HepG2 (cell line): Measurements from ENCODE around the gene CTDSPL2. TPM values are rescaled to one million over a fixed set of nuclear protein-coding genes. Genes with fewer than 3 reads are reported as not detected.

ENCODE experiments used
- ATAC-seq: fragments of 200-7000 bp; cut with Tn5 transposase; 3 replicates; pipeline ENCODE4 v1.9.1; 2020; ENCODE audit warnings: mild to moderate bottlenecking, moderate library complexity
- BruUV-seq: library from RNA; stranded (reverse); fragments of 400-500 nt; replicated peaks from 2 replicates; lab custom pipeline; 2021; lab: Mats Ljungman, UMichigan
- CTCF ChIA-PET: fragments of 300-600 bp; formaldehyde crosslinking; extraction: SDS; loops from one replicate; lab custom pipeline; 2021; ENCODE audit warnings: low total read pairs, inconsistent platforms, low intra/inter-chr PET ratio; lab: Yijun Ruan, JAX
- POLR2A ChIA-PET: fragments of 350-600 bp; sonication (Branson Sonifier 250); formaldehyde crosslinking; loops from one replicate; lab custom pipeline; 2020; ENCODE audit warnings: antibody characterized with exemption, inconsistent platforms; lab: Yijun Ruan, JAX
- DNase-seq: peaks from one replicate; pipeline ENCODE4 v3.0.0-alpha.2; 2015; ENCODE audit warnings: low spot score
- FAIRE-seq: peaks from 3 replicates; lab custom pipeline; 2011; peaks lifted over from hg19 to GRCh38; lab: Jason Lieb, UNC
- H2AFZ ChIP-seq: one replicate; pipeline ENCODE4 v1.6.1; 2011; ENCODE audit warnings: low read length, inconsistent platforms
- H3K27ac ChIP-seq: fragments of 300-600 bp; 3 replicates; pipeline ENCODE4 v1.8.0; 2011; ENCODE audit warnings: mixed run types, mild to moderate bottlenecking, mixed read lengths, low read length, inconsistent platforms; ENCODE audit not compliant: insufficient read depth; ENCODE audit errors: extremely low read length
- H3K27me3 ChIP-seq, 2 experiments: fragments of 200-600 bp in 1 of 2; 2 replicates in 1 of 2; 3 replicates in 1 of 2; pipeline versions ENCODE4 v1.6.0 to v1.8.0; 2011; ENCODE audit warnings: low read length in 2 of 2, mild to moderate bottlenecking in 2 of 2, moderate library complexity in 2 of 2, inconsistent platforms in 1 of 2; ENCODE audit not compliant: insufficient read depth in 2 of 2, control insufficient read depth in 1 of 2
- H3K36me3 ChIP-seq, 2 experiments: fragments of 200-600 bp in 1 of 2; replicated peaks in 1 of 2; 2 replicates in 1 of 2; 3 replicates in 1 of 2; pipeline versions ENCODE4 v1.5.1 to v1.8.0; 2011; ENCODE audit warnings: low read length in 2 of 2, inconsistent platforms in 1 of 2; ENCODE audit not compliant: insufficient read depth in 2 of 2, control insufficient read depth in 1 of 2
- H3K4me1 ChIP-seq: 2 replicates; pipeline ENCODE4 v1.5.1; 2012; ENCODE audit warnings: low read length, inconsistent platforms; ENCODE audit not compliant: insufficient read depth
- H3K4me2 ChIP-seq: 2 replicates; pipeline ENCODE4 v1.6.0; 2011; ENCODE audit warnings: low read depth, low read length, inconsistent platforms
- H3K4me3 ChIP-seq, 3 experiments: fragments of 200-600 bp in 1 of 3; sonication (generic), shearing (Covaris generic) in 1 of 3; replicated peaks in 1 of 3; 2 replicates each; pipeline ENCODE4 v1.5.1; 2011 to 2016; ENCODE audit warnings: low read length in 3 of 3, inconsistent platforms in 2 of 3, low read depth in 2 of 3, mild to moderate bottlenecking in 2 of 3, control low read depth in 1 of 3, mixed read lengths in 1 of 3; ENCODE audit not compliant: insufficient read depth in 1 of 3
- H3K79me2 ChIP-seq: one replicate; pipeline ENCODE4 v1.6.1; 2011; ENCODE audit warnings: low read length, inconsistent platforms; ENCODE audit not compliant: insufficient read depth
- H3K9ac ChIP-seq: 2 replicates; pipeline ENCODE4 v1.6.0; 2011; ENCODE audit warnings: mild to moderate bottlenecking, low read depth, low read length, inconsistent platforms; ENCODE audit not compliant: insufficient read depth
- H3K9me3 ChIP-seq: 2 replicates; pipeline ENCODE4 v1.5.1; 2012; ENCODE audit warnings: mild to moderate bottlenecking, low read length
- H4K20me1 ChIP-seq: 2 replicates; pipeline ENCODE4 v1.6.0; 2011; ENCODE audit warnings: inconsistent platforms, mild to moderate bottlenecking, low read length, moderate library complexity; ENCODE audit not compliant: insufficient read depth
- AGO2 ChIP-seq: fragments of 200-400 bp; formaldehyde crosslinking; optimal IDR thresholded peaks from 2 replicates; pipeline ENCODE3; 2017; ENCODE audit warnings: mild to moderate bottlenecking, low read depth, low read length, moderate library complexity
- MAFK ChIP-seq, 2 experiments: IDR thresholded peaks in 1 of 2; conservative IDR thresholded peaks in 1 of 2; 2 replicates each; pipeline ENCODE4 v1.6.1; 2011; ENCODE audit warnings: improper control_type of control experiment in 2 of 2, low read length in 2 of 2
- MBNL3 ChIP-seq: fragments of 250-450 bp; sonication (Bioruptor Pico); conservative IDR thresholded peaks from 2 replicates; pipeline ENCODE4 v1.8.0; 2022; ENCODE audit warnings: mild to moderate bottlenecking, inconsistent platforms
- MXD3 ChIP-seq: IDR thresholded peaks from 2 replicates; pipeline ENCODE4 v1.6.1; 2016; ENCODE audit warnings: mild to moderate bottlenecking, missing biosample characterization, missing genetic modification reagents
- SRSF4 ChIP-seq: fragments of 200-400 bp; formaldehyde crosslinking; IDR thresholded peaks from one replicate; pipeline ENCODE4 v1.6.1; 2018; ENCODE audit warnings: mild to moderate bottlenecking, low read depth, low read length, moderate library complexity; ENCODE audit not compliant: poor library complexity, severe bottlenecking
- ZFY ChIP-seq: sonication (generic); formaldehyde crosslinking; IDR thresholded peaks from 2 replicates; pipeline ENCODE4 v1.4.0; 2020; ENCODE audit warnings: missing genetic modification reagents
- ZNF121 ChIP-seq: sonication (generic); formaldehyde crosslinking; IDR thresholded peaks from 2 replicates; pipeline ENCODE4 v1.5.0; 2020; ENCODE audit warnings: mild to moderate bottlenecking, missing genetic modification reagents
- ZNF331 ChIP-seq: sonication (generic); formaldehyde crosslinking; IDR thresholded peaks from 2 replicates; pipeline ENCODE4 v1.4.0; 2020; ENCODE audit warnings: missing genetic modification reagents
- WGBS: methylation state at CpG from one replicate; pipeline ENCODE4 v1.1.6; 2017; ENCODE audit warnings: low lambda C conversion rate; 5-methylcytosine and 5-hydroxymethylcytosine counted together
- in situ Hi-C: cut with HindIII; loops from 2 replicates; pipeline ENCODE4 v1.10.0; 2017; ENCODE audit warnings: low pct_unique_long_range_greater_than_20kb; ENCODE audit not compliant: extremely low pct_ligation_motif_present
- intact Hi-C: fragments of 100-400 bp; cut with micrococcal nuclease; formaldehyde crosslinking; loops from one replicate; pipeline ENCODE4 v1.10.0; 2022; ENCODE audit not compliant: unreplicated experiment
- polyA plus RNA-seq, 8 experiments: library from polyadenylated mRNA; depleted of rRNA in 3 of 8; stranded (reverse) in 7 of 8; unstranded in 1 of 8; fragments of >200 nt; fragmentation: Illumina TruSeq in 4 of 8; extraction: Trizol in 4 of 8; gene quantifications; 2 replicates each; pipeline versions ENCODE4 v1.2.1 to v1.2.3, GENCODE V29; 2011 to 2016; ENCODE audit warnings: low read depth in 4 of 8, missing spikeins in 1 of 8, mixed read lengths in 1 of 8; ENCODE audit not compliant: insufficient read depth in 1 of 8
- total RNA-seq, 5 experiments: library from RNA; depleted of rRNA; stranded (reverse); fragments of >200 nt; fragmentation: Illumina TruSeq; extraction: Trizol; gene quantifications; 2 replicates each; pipeline ENCODE4 v1.2.3, GENCODE V29; 2016; ENCODE audit warnings: low read depth in 1 of 5

CTDSPL2 gene
- total and polyA plus RNA-seq, 2 of the 13 experiments (the other 11 are each of a cell fraction or from before 2014, with no cell fraction given), result 37.4 to 56.2 TPM

GRCh38 chr15:44537735-44538240 is 110.4 kb downstream of the CTDSPL2 start (continued):
- TF ChIP-seq MBNL3 (CRISPR knock-in tag) (no peak), MAFK (conservative IDR thresholded peaks at IDR 0.05 in 1 of 2, IDR thresholded peaks at IDR 0.05 in 1 of 2; ENCODE audit: low read length in 2 of 2) (no peak)

GRCh38 chr15:44541282-44541958 is 114.0 kb downstream of the CTDSPL2 start:
- peaks cover 29% of the 10 kb centered on the region for H4K20me1 ChIP-seq
- H3K27ac ChIP-seq, result peak overlapping the region; percentile 13
- H3K4me3 ChIP-seq, result no peak overlapping the region
- peaks cover 78% of the 10 kb centered on the region for H3K79me2 ChIP-seq
- H2AFZ ChIP-seq, result no peak overlapping the region
- ATAC-seq (no peak), DNase-seq (peak; percentile 16), FAIRE-seq (no peak)
- CTCF ChIA-PET, result no interaction called here
- H3K36me3 ChIP-seq, result peaks cover under 1 to 6% of the 10 kb centered on the region in 2 experiments; a peak in 2 of 5 replicates
- 96% methylated on average over 4 of the region's 4 CpGs for WGBS
- POLR2A ChIA-PET, result no interaction called here
- no peaks in the 10 kb centered on the region for H3K27me3 ChIP-seq
- no TSS peak for BruUV-seq
- TF ChIP-seq ZNF121 (CRISPR knock-in tag), result peak; percentile 95
- TF ChIP-seq ZNF331 (CRISPR knock-in tag), result no peak
- peak; percentile 23 for TF ChIP-seq AGO2
- intact Hi-C loops (no loop called here), in situ Hi-C loops (no loop called here)
- no peaks in the 10 kb centered on the region for H3K9me3 ChIP-seq
- H3K4me1 ChIP-seq, result peaks cover 40% of the 10 kb centered on the region
- no peak overlapping the region for H3K9ac ChIP-seq
- peak overlapping the region; percentile 28; the same call in 1 of the 2 replicates for H3K4me2 ChIP-seq

DNA sequence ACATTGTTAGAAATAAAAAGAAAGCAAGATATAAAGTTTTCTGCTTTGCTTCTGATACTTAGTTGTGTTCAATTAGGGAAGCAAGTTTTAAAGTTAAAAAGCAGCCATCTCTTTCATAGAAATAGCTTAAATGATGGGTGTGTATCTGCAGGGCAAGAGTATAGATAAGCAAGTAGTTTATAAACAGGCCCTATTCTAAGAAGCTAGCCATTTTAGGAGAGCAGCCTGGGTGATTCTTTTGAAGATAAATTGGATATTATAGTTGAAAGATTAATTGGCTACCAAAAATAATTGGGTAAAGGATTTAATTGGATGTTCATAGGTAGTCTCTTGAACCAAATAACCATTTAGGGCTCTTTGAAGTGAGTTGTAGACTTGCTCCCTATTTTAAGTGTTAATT is 115.2 kb downstream of the CTDSPL2 start:
- in situ Hi-C loops, result no loop called here
- Histone ChIP-seq H2AFZ (no peak overlapping the region), H3K4me1 (peaks cover 40% of the 10 kb centered on the region), H3K9me3 (no peaks in the 10 kb centered on the region)
- POLR2A ChIA-PET, result no interaction called here
- DNase-seq, result no peak
- no peak for ATAC-seq
- TF ChIP-seq ZFY (CRISPR knock-in tag) (no peak), SRSF4 (no peak), MXD3 (CRISPR knock-in tag) (no peak)
- TF ChIP-seq, all 625 proteins: peak for 0
- Histone ChIP-seq H3K36me3 (peaks cover 1 to 6% of the 10 kb centered on the region in 2 experiments; a peak in 2 of 5 replicates), H3K79me2 (peaks cover 84% of the 10 kb centered on the region), H3K27me3 (no peaks in the 10 kb centered on the region), H3K4me3 (no peak overlapping the region), H4K20me1 (peaks cover 28% of the 10 kb centered on the region), H3K9ac (no peak overlapping the region), H3K27ac (no peak overlapping the region), H3K4me2 (no peak overlapping the region; the same call in 1 of the 2 replicates)
- CTCF ChIA-PET, result no interaction called here
- BruUV-seq, result no TSS peak
- no peak for FAIRE-seq
- intact Hi-C loops, result no loop called here
